HepG2 (cell line): Measurements from ENCODE around the gene BRPF1. TPM values are rescaled to one million over a fixed set of nuclear protein-coding genes. Genes with fewer than 3 reads are reported as not detected.

Experiments
- ATAC-seq: fragments of 200-7000 bp; cut with Tn5 transposase; 3 replicates; pipeline ENCODE4 v1.9.1; 2020; ENCODE audit warnings: mild to moderate bottlenecking, moderate library complexity
- BruUV-seq: library from RNA; stranded (reverse); fragments of 400-500 nt; replicated peaks from 2 replicates; lab custom pipeline; 2021; lab: Mats Ljungman, UMichigan
- CTCF ChIA-PET: fragments of 300-600 bp; formaldehyde crosslinking; extraction: SDS; loops from one replicate; lab custom pipeline; 2021; ENCODE audit warnings: low total read pairs, inconsistent platforms, low intra/inter-chr PET ratio; lab: Yijun Ruan, JAX
- POLR2A ChIA-PET: fragments of 350-600 bp; sonication (Branson Sonifier 250); formaldehyde crosslinking; loops from one replicate; lab custom pipeline; 2020; ENCODE audit warnings: antibody characterized with exemption, inconsistent platforms; lab: Yijun Ruan, JAX
- DNase-seq: peaks from one replicate; pipeline ENCODE4 v3.0.0-alpha.2; 2015; ENCODE audit warnings: low spot score
- FAIRE-seq: peaks from 3 replicates; lab custom pipeline; 2011; peaks lifted over from hg19 to GRCh38; lab: Jason Lieb, UNC
- H2AFZ ChIP-seq: one replicate; pipeline ENCODE4 v1.6.1; 2011; ENCODE audit warnings: low read length, inconsistent platforms
- H3K27ac ChIP-seq: fragments of 300-600 bp; 3 replicates; pipeline ENCODE4 v1.8.0; 2011; ENCODE audit warnings: mixed run types, mild to moderate bottlenecking, mixed read lengths, low read length, inconsistent platforms; ENCODE audit not compliant: insufficient read depth; ENCODE audit errors: extremely low read length
- H3K27me3 ChIP-seq, 2 experiments: fragments of 200-600 bp in 1 of 2; 2 replicates in 1 of 2; 3 replicates in 1 of 2; pipeline versions ENCODE4 v1.6.0 to v1.8.0; 2011; ENCODE audit warnings: low read length in 2 of 2, mild to moderate bottlenecking in 2 of 2, moderate library complexity in 2 of 2, inconsistent platforms in 1 of 2; ENCODE audit not compliant: insufficient read depth in 2 of 2, control insufficient read depth in 1 of 2
- H3K36me3 ChIP-seq, 2 experiments: fragments of 200-600 bp in 1 of 2; replicated peaks in 1 of 2; 2 replicates in 1 of 2; 3 replicates in 1 of 2; pipeline versions ENCODE4 v1.5.1 to v1.8.0; 2011; ENCODE audit warnings: low read length in 2 of 2, inconsistent platforms in 1 of 2; ENCODE audit not compliant: insufficient read depth in 2 of 2, control insufficient read depth in 1 of 2
- H3K4me1 ChIP-seq: 2 replicates; pipeline ENCODE4 v1.5.1; 2012; ENCODE audit warnings: low read length, inconsistent platforms; ENCODE audit not compliant: insufficient read depth
- H3K4me2 ChIP-seq: 2 replicates; pipeline ENCODE4 v1.6.0; 2011; ENCODE audit warnings: low read depth, low read length, inconsistent platforms
- H3K4me3 ChIP-seq, 3 experiments: fragments of 200-600 bp in 1 of 3; sonication (generic), shearing (Covaris generic) in 1 of 3; replicated peaks in 1 of 3; 2 replicates each; pipeline ENCODE4 v1.5.1; 2011 to 2016; ENCODE audit warnings: low read length in 3 of 3, inconsistent platforms in 2 of 3, low read depth in 2 of 3, mild to moderate bottlenecking in 2 of 3, control low read depth in 1 of 3, mixed read lengths in 1 of 3; ENCODE audit not compliant: insufficient read depth in 1 of 3
- H3K79me2 ChIP-seq: one replicate; pipeline ENCODE4 v1.6.1; 2011; ENCODE audit warnings: low read length, inconsistent platforms; ENCODE audit not compliant: insufficient read depth
- H3K9ac ChIP-seq: 2 replicates; pipeline ENCODE4 v1.6.0; 2011; ENCODE audit warnings: mild to moderate bottlenecking, low read depth, low read length, inconsistent platforms; ENCODE audit not compliant: insufficient read depth
- H3K9me3 ChIP-seq: 2 replicates; pipeline ENCODE4 v1.5.1; 2012; ENCODE audit warnings: mild to moderate bottlenecking, low read length
- H4K20me1 ChIP-seq: 2 replicates; pipeline ENCODE4 v1.6.0; 2011; ENCODE audit warnings: inconsistent platforms, mild to moderate bottlenecking, low read length, moderate library complexity; ENCODE audit not compliant: insufficient read depth
- AGO2 ChIP-seq: fragments of 200-400 bp; formaldehyde crosslinking; optimal IDR thresholded peaks from 2 replicates; pipeline ENCODE3; 2017; ENCODE audit warnings: mild to moderate bottlenecking, low read depth, low read length, moderate library complexity
- BRCA1 ChIP-seq: sonication (generic); formaldehyde crosslinking; IDR thresholded peaks from 2 replicates; pipeline ENCODE4 v1.4.0; 2020; ENCODE audit warnings: missing genetic modification reagents
- PPARG ChIP-seq: conservative IDR thresholded peaks from 2 replicates; pipeline ENCODE4 v1.6.1; 2016; ENCODE audit warnings: missing biosample characterization, missing genetic modification reagents
- PRDM15 ChIP-seq: sonication (generic); formaldehyde crosslinking; IDR thresholded peaks from 2 replicates; pipeline ENCODE4 v1.4.0; 2020; ENCODE audit warnings: missing genetic modification reagents
- SNAPC5 ChIP-seq: sonication (generic); formaldehyde crosslinking; IDR thresholded peaks from 2 replicates; pipeline ENCODE4 v1.8.1; 2023; ENCODE audit warnings: mild to moderate bottlenecking, missing genetic modification reagents, borderline replicate concordance
- ZNF121 ChIP-seq: sonication (generic); formaldehyde crosslinking; IDR thresholded peaks from 2 replicates; pipeline ENCODE4 v1.5.0; 2020; ENCODE audit warnings: mild to moderate bottlenecking, missing genetic modification reagents
- ZNF768 ChIP-seq: sonication (generic); formaldehyde crosslinking; IDR thresholded peaks from 2 replicates; pipeline ENCODE4 v1.4.0; 2020; ENCODE audit warnings: missing genetic modification reagents
- WGBS: methylation state at CpG from one replicate; pipeline ENCODE4 v1.1.6; 2017; ENCODE audit warnings: low lambda C conversion rate; 5-methylcytosine and 5-hydroxymethylcytosine counted together
- in situ Hi-C: cut with HindIII; loops from 2 replicates; pipeline ENCODE4 v1.10.0; 2017; ENCODE audit warnings: low pct_unique_long_range_greater_than_20kb; ENCODE audit not compliant: extremely low pct_ligation_motif_present
- intact Hi-C: fragments of 100-400 bp; cut with micrococcal nuclease; formaldehyde crosslinking; loops from one replicate; pipeline ENCODE4 v1.10.0; 2022; ENCODE audit not compliant: unreplicated experiment
- polyA plus RNA-seq, 8 experiments: library from polyadenylated mRNA; depleted of rRNA in 3 of 8; stranded (reverse) in 7 of 8; unstranded in 1 of 8; fragments of >200 nt; fragmentation: Illumina TruSeq in 4 of 8; extraction: Trizol in 4 of 8; gene quantifications; 2 replicates each; pipeline versions ENCODE4 v1.2.1 to v1.2.3, GENCODE V29; 2011 to 2016; ENCODE audit warnings: low read depth in 4 of 8, missing spikeins in 1 of 8, mixed read lengths in 1 of 8; ENCODE audit not compliant: insufficient read depth in 1 of 8
- total RNA-seq, 5 experiments: library from RNA; depleted of rRNA; stranded (reverse); fragments of >200 nt; fragmentation: Illumina TruSeq; extraction: Trizol; gene quantifications; 2 replicates each; pipeline ENCODE4 v1.2.3, GENCODE V29; 2016; ENCODE audit warnings: low read depth in 1 of 5

The BRPF1 gene
- total and polyA plus RNA-seq, 2 of the 13 experiments (the other 11 are each of a cell fraction or from before 2014, with no cell fraction given), result 7.3 to 10.0 TPM

- DNase-seq (no peak), ATAC-seq (no peak), FAIRE-seq (no peak)
- Histone ChIP-seq H3K4me3 (no peak overlapping the region), H3K4me2 (no peak overlapping the region), H3K4me1 (peaks cover 16% of the 10 kb centered on the region), H3K9ac (no peak overlapping the region), H3K36me3 (peaks cover 14 to 34% of the 10 kb centered on the region in 2 experiments), H4K20me1 (no peaks in the 10 kb centered on the region), H3K27me3 (no peaks in the 10 kb centered on the region), H2AFZ (no peak overlapping the region), H3K9me3 (no peaks in the 10 kb centered on the region), H3K79me2 (no peaks in the 10 kb centered on the region), H3K27ac (no peak overlapping the region)
- in situ Hi-C loops (no loop called here), intact Hi-C loops (no loop called here)
- WGBS, result over 99% methylated on average over 8 of the region's 10 CpGs
- ChIA-PET CTCF (no interaction called here), POLR2A (interaction anchor here (2.5 kb wide), 1 partner anchor 12 kb away, joined by 15 read pairs; the partner anchor contains the start of genes ARPC4 and TADA3)
- TF ChIP-seq ZNF768 (CRISPR knock-in tag) (no peak), PPARG (CRISPR knock-in tag) (no peak), SNAPC5 (CRISPR knock-in tag) (no peak), ZNF121 (no peak), PRDM15 (CRISPR knock-in tag) (no peak), AGO2 (peak; percentile 33), BRCA1 (CRISPR knock-in tag) (no peak)
- BruUV-seq, result no TSS peak
Measured at GRCh38 chr3:9780458-9780812, 48.9 kb downstream of the BRPF1 start.
